GM21723 (cell line): ENCODE measurements around the gene RALGPS1.

ENCODE experiments used
- ATAC-seq: cut with Tn5 transposase; IDR thresholded peaks from one replicate; pipeline ENCODE4 v1.9.1; 2021; ENCODE audit warnings: mild to moderate bottlenecking, moderate library complexity; ENCODE audit not compliant: unreplicated experiment

RALGPS1 gene

GRCh38 chr9:127050152-127050551 lies 135.6 kb downstream of the RALGPS1 start:
- no peak for ATAC-seq

GRCh38 chr9:127050591-127051001 lies 136.0 kb downstream of the RALGPS1 start:
- ATAC-seq: no peak

- ATAC-seq: no peak
These were observed 137.5 kb downstream of the RALGPS1 start for GRCh38 chr9:127051881-127052595.

- ATAC-seq: no peak
These were observed 138.7 kb downstream of the RALGPS1 start for GRCh38 chr9:127053057-127053821.

- no peak for ATAC-seq
These were observed 139.4 kb downstream of the RALGPS1 start for GRCh38 chr9:127053960-127054359.

- no peak for ATAC-seq
These were observed 141.3 kb downstream of the RALGPS1 start for GRCh38 chr9:127055745-127056402.

- ATAC-seq: no peak
These were observed 141.9 kb downstream of the RALGPS1 start for GRCh38 chr9:127056446-127056845.

GRCh38 chr9:127058011-127058644 lies 143.5 kb downstream of the RALGPS1 start:
- no peak for ATAC-seq

- ATAC-seq: no peak
These were observed 144.1 kb downstream of the RALGPS1 start for GRCh38 chr9:127058645-127059021.

- ATAC-seq: no peak
These were observed 144.4 kb downstream of the RALGPS1 start for GRCh38 chr9:127059030-127059429.

- no peak for ATAC-seq
These were observed 145.3 kb downstream of the RALGPS1 start for GRCh38 chr9:127059765-127060361.

GRCh38 chr9:127061411-127061810 lies 146.8 kb downstream of the RALGPS1 start:
- ATAC-seq: no peak

GRCh38 chr9:127064335-127064734 lies 149.8 kb downstream of the RALGPS1 start:
- ATAC-seq: no peak

- no peak for ATAC-seq
These were observed 151.0 kb downstream of the RALGPS1 start for GRCh38 chr9:127065592-127065991.

GRCh38 chr9:127066060-127066850 lies 151.7 kb downstream of the RALGPS1 start:
- ATAC-seq: no peak

- no peak for ATAC-seq
These were observed 152.2 kb downstream of the RALGPS1 start for GRCh38 chr9:127066851-127067136.

- ATAC-seq: no peak
These were observed 153.1 kb downstream of the RALGPS1 start for GRCh38 chr9:127067603-127068220.

- no peak for ATAC-seq
These were observed 160.3 kb downstream of the RALGPS1 start for GRCh38 chr9:127074561-127075548.
